ENCODE results near the gene TCF4. TPM values are rescaled to one million over a fixed set of nuclear protein-coding genes. Genes with fewer than 3 reads are reported as not detected.

Gene TCF4
- total RNA-seq, 1 experiment from 2014 or later = 0.42 TPM

DNA sequence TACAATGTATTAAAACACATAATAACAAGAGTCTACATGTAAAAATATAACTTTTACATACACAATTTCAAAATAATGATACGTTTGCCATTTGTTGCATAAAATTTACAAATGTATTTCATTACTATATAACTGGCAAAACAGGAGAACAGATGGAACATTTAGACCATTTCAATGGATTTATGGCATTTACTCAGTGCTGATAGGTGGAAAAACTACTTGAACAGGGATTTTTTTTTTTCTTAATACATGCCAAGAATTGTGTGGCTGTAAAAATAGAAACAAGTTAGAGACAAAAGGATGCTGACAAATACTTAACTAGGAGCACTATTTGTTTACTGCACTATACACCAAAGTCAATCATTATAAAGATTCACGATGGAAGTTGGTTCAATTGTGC is 361.9 kb downstream of the TCF4 start:
- TF ChIP-seq EGR1 (IDR thresholded peaks at IDR 0.05; ENCODE audit: low read depth) (no peak), CBX3 (IDR thresholded peaks at IDR 0.05; ENCODE audit: low read depth) (no peak), SIN3A (IDR thresholded peaks at IDR 0.05; ENCODE audit: low read depth) (no peak), ELF1 (IDR thresholded peaks at IDR 0.05; ENCODE audit: borderline replicate concordance, low read depth) (no peak), RAD21 (IDR thresholded peaks at IDR 0.05; ENCODE audit: low read depth) (no peak), SRF (IDR thresholded peaks at IDR 0.05; ENCODE audit: low read depth) (no peak), ZBTB33 (IDR thresholded peaks at IDR 0.05; ENCODE audit: extremely low read depth, insufficient replicate concordance, low read length) (no peak), REST (IDR thresholded peaks at IDR 0.05; ENCODE audit: low read depth) (no peak), SP1 (IDR thresholded peaks at IDR 0.05; ENCODE audit: low read depth) (no peak), ZNF274 (IDR thresholded peaks at IDR 0.05; ENCODE audit: low read depth, low read length) (no peak), POLR2A (IDR thresholded peaks at IDR 0.05; ENCODE audit: borderline replicate concordance, extremely low read depth, insufficient read depth, insufficient read length) (no peak), JUND (IDR thresholded peaks at IDR 0.05) (no peak), ATF3 (IDR thresholded peaks at IDR 0.05) (no peak), EZH2phosphoT487 (IDR thresholded peaks at IDR 0.05; ENCODE audit: borderline replicate concordance) (no peak), EZH2 (IDR thresholded peaks at IDR 0.05) (no peak)
- Histone ChIP-seq H3K9me2 (ENCODE audit: insufficient read depth) (no peaks in the 10 kb centered on the region), H3K36me3 (ENCODE audit: control insufficient read depth in 1 of 2, insufficient read depth in 2 of 2, low read length in 2 of 2) (no peaks in the 10 kb centered on the region), H3K9ac (ENCODE audit: low read length) (no peak overlapping the region), H4K20me1 (ENCODE audit: insufficient read depth) (no peaks in the 10 kb centered on the region), H2AFZ (ENCODE audit: low read depth, low read length, poor library complexity, severe bottlenecking) (no peak overlapping the region), H3K79me2 (ENCODE audit: insufficient read depth, low read length) (no peaks in the 10 kb centered on the region), H3K27me3 (ENCODE audit: insufficient read depth, low read length) (peaks cover 9% of the 10 kb centered on the region), H3K4me3 (replicated peaks in 1 of 2; ENCODE audit: low read depth in 1 of 2, low read length in 2 of 2) (no peak overlapping the region), H3K9me3 (ENCODE audit: control insufficient read depth in 1 of 2, insufficient read depth in 1 of 2, low read depth in 1 of 2, low read length in 2 of 2) (no peaks in the 10 kb centered on the region), H3K27ac (ENCODE audit: low read depth, low read length) (no peak overlapping the region), H3K4me2 (ENCODE audit: low read length) (no peak overlapping the region), H3K4me1 (ENCODE audit: control insufficient read depth in 1 of 2, insufficient read depth in 2 of 2, low read length in 2 of 2) (no peaks in the 10 kb centered on the region)
- intact Hi-C loops (cut with micrococcal nuclease) = no loop called here
- DNase-seq (ENCODE audit: low read depth, low spot score) (no peak), ATAC-seq (no peak)
- POLR2A ChIA-PET = no interaction called here
- no TSS peak for BruUV-seq (replicated peaks)
- CTCF ChIA-PET = no interaction called here
- RAD21 ChIA-PET (ENCODE audit: low non-redundant PET in 1 of 2, low total read pairs in 2 of 2, uncharacterized antibody in 2 of 2, unreplicated experiment in 2 of 2) = no interaction called here
